GM18951 (cell line): ENCODE data around the gene ADPRM.

ENCODE experiments used
- POLR2A ChIP-seq: IDR thresholded peaks from 4 replicates; pipeline ENCODE4 v1.6.1; 2011; ENCODE audit warnings: mild to moderate bottlenecking; ENCODE audit not compliant: insufficient read length, insufficient read depth; ENCODE audit errors: extremely low read depth
- in situ Hi-C: fragments of 300-500 bp; cut with MboI; formaldehyde crosslinking; loops from one replicate; pipeline ENCODE4 v1.12.0; 2022; ENCODE audit warnings: low sequenced_read_pairs, mixed read lengths, inconsistent platforms; ENCODE audit not compliant: unreplicated experiment

Gene ADPRM

DNA sequence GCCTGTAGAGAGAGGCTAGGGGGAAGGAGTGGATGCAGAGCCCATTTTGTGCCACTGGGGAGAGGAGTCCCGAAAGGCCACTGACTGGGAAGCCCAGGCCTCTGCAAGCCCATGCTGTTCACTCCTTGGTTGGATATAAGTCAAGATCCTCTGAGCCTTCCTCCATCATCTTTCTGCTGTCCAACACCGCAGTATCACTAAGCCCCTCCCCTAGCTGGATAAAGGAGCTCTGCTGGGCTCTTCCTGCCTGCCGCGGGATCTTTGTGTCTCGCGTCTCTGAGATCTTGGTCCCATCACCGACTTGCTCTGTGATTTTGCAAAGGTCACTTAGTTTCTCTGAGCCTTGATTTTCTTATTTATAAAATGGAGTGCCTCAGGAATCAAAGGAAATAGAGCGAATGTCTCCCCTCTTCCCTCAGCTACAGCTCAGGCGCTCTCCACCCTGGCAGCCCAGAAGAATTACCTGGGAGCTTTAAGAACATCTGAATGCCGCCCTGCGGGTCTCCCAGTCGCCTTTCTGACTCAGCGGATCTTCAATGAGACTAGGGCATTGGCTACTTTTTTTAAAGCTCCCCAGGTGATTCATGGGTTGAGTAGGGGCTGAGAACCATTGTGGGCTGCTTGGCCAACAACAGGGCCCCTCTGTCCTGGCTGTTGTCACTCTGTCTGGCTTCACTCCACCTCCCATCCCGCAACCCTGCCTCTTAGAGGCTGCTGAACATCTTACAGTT, 57.6 kb downstream of the ADPRM start:
- in situ Hi-C loops, result no loop called here
- TF ChIP-seq POLR2A, result no peak

DNA sequence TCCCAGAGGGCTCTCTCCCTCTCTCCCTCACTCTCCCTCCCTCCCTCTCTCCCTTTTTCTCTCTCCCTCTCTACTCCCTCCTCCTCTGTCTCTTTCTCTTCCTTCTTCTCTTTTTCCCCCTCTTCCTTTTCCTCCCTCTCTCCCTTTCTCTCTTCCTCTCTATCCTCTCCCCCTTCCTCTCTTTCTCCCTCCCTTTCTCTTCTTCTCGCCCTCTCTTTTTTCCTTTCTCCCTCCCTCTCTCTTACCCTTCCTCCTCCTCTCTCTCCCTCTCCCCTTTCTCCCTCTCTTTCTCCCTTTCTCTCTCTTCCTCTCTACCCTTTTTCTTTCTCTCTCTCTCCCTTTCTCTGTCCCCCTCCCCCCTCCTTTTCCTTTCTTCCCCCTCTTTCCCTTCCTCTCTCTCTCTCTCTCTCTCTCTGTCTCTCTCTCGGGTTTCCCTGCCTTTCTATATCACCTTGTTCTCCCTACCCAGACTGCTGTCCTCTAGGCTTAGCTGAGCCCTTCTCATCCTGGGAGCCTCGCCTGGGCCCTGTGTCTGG, 58.3 kb downstream of the ADPRM start:
- TF ChIP-seq POLR2A, result no peak
- in situ Hi-C loops, result no loop called here

DNA sequence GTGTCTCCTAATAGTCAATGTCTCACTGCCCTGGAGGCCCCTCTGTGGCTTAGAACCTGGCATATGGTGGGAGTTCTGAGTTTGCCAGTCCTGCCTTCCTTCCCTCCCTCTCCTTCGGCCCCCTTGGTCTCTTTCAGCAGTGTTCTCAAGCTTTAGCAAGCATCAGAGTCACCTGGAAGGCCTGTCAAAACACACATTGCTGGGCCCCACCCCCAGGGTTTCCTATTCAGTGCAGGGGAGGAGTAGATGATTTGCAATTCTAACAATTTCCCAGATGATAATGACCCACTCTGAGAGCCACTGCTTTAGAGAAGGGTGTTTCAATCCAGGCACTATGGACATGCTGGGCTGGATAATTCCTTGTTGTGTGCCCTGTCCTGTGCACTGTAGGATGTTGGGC, 58.8 kb downstream of the ADPRM start:
- in situ Hi-C loops, result no loop called here
- TF ChIP-seq POLR2A, result no peak

DNA sequence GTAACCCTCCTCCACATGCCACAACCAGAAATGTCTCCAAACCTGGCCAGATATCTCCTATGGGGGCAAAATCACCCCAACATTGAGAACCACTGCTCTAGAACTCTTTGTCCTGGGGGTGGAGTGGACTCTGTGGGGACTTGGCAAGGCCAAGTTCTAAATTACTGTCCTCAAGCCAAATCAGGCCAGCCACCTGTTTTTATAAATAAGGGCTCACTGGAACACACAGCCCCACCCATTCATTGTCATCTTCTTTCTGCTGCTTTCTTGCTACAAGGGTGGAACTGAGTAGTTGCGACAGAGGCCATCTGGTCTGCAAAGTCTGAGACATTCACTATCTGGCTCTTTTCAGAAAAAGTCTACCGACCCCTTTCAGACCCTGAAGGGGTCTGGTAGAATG, 59.2 kb downstream of the ADPRM start:
- in situ Hi-C loops, result no loop called here
- TF ChIP-seq POLR2A, result no peak

DNA sequence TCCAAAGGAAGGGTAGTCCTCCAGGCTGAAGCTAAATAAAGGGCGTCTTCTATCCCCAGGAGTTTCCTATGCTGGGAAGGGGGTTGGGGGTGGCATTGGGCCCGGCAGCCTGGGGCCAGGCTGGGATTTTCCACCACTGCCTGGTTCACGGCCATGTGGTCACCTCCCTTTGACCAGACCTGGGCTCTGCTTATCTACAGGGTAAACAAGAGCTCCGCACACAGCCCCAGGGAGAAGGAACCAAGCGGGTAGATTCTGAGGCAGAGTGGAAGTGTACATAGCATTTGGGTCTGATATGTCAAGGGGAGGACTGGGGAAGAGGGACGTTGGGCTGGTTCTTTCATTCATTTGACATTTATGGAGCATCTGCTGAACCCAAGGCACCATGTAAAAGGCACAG, 59.7 kb downstream of the ADPRM start:
- in situ Hi-C loops, result no loop called here
- TF ChIP-seq POLR2A, result no peak

DNA sequence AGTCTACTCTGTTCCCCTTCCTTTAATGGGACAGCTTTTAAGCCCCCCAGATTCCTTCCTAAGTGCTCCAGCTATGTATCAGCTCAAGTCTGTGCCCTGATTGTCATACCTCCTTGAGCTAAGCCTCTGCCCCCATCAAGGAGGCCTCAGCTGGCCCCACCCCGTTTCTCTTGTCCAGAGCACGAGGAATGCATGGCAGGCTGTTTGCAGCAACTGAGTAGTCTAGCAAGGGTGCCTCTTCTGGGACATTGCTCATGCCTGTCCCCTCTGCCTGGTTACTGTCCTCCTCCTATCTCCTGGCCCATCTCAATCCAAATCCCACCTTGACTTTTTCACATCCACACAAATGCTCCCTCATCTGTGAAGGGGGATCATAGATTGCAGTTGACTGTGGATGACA, 60.3 kb downstream of the ADPRM start:
- TF ChIP-seq POLR2A, result no peak
- in situ Hi-C loops, result no loop called here

DNA sequence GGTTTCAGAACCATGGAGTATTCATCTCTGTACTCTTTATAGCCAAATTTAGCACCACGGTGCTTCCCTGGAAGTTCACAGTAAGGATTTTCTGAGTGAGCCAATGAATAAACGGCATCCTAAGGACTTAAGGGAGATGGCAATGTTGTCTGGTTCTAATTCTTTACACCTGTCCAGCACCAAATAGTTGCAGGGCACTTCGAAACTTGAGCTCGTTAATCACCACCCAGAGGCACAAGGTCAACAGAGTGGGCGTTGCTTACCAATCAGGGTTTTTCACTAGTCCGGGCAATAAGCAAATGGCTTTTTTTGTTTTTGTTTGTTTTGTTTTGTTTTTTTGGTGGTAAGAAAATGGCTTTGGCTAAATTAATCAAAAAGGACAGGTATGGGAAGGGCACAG, 60.7 kb downstream of the ADPRM start:
- in situ Hi-C loops, result no loop called here
- no peak for TF ChIP-seq POLR2A
